K562 (cell line): Measurements from ENCODE around the gene RTF1. TPM values are rescaled to one million over a fixed set of nuclear protein-coding genes. Genes with fewer than 3 reads are reported as not detected.
A peak's percentile ranks its signal among the peaks of the same experiment; 100 is the strongest.

ENCODE experiments used
- BRD4 ChIP-seq: fragments of 200-600 bp; sonication (generic); IDR thresholded peaks from 2 replicates; pipeline ENCODE4 v1.6.1; 2017; ENCODE audit warnings: inconsistent platforms
- CXXC5 ChIP-seq: fragments of 250-450 bp; sonication (Bioruptor Pico); IDR thresholded peaks from 2 replicates; pipeline ENCODE4 v1.8.0; 2022; ENCODE audit warnings: inconsistent platforms, mild to moderate bottlenecking, moderate library complexity
- DIDO1 ChIP-seq: fragments of 450-650 bp; IDR thresholded peaks from 2 replicates; pipeline ENCODE4 v1.6.1; 2016; ENCODE audit warnings: low read depth, missing biosample characterization, missing genetic modification characterization
- EGR1 ChIP-seq: fragments of 450-650 bp; conservative IDR thresholded peaks from 2 replicates; pipeline ENCODE4 v1.6.1; 2017; ENCODE audit warnings: mild to moderate bottlenecking
- EP400 ChIP-seq: fragments of 450-650 bp; IDR thresholded peaks from 2 replicates; pipeline ENCODE4 v1.6.1; 2017; ENCODE audit warnings: antibody characterized with exemption, mild to moderate bottlenecking, moderate library complexity
- GATA2 ChIP-seq: sonication (generic); formaldehyde crosslinking; IDR thresholded peaks from 2 replicates; pipeline ENCODE4 v1.4.0; 2020; ENCODE audit warnings: mild to moderate bottlenecking, missing genetic modification reagents
- HMGN3 ChIP-seq: IDR thresholded peaks from 2 replicates; pipeline ENCODE4 v1.6.1; 2011; ENCODE audit warnings: borderline replicate concordance, low read depth, mild to moderate bottlenecking, mixed read lengths, low read length; ENCODE audit not compliant: insufficient read length; ENCODE audit errors: extremely low read depth
- JUNB ChIP-seq: fragments of 450-650 bp; formaldehyde crosslinking; conservative IDR thresholded peaks from 2 replicates; pipeline ENCODE4 v1.4.0; 2020; ENCODE audit warnings: mild to moderate bottlenecking
- KLF13 ChIP-seq: fragments of 450-650 bp; IDR thresholded peaks from 2 replicates; pipeline ENCODE4 v1.6.1; 2016; ENCODE audit warnings: missing genetic modification characterization, low read depth, mild to moderate bottlenecking, missing compliant biosample characterization, moderate library complexity, borderline replicate concordance
- KLF16 ChIP-seq: IDR thresholded peaks from 2 replicates; pipeline ENCODE4 v1.6.1; 2016; ENCODE audit warnings: antibody characterized with exemption
- MTA3 ChIP-seq: fragments of 450-650 bp; formaldehyde crosslinking; IDR thresholded peaks from 2 replicates; pipeline ENCODE4 v1.6.1; 2017; ENCODE audit warnings: mild to moderate bottlenecking, borderline replicate concordance
- RBM15 ChIP-seq: fragments of 200-400 bp; formaldehyde crosslinking; IDR thresholded peaks from 2 replicates; pipeline ENCODE4 v1.6.1; 2018; ENCODE audit warnings: mild to moderate bottlenecking, low read length, moderate library complexity; ENCODE audit not compliant: insufficient read depth
- SNIP1 ChIP-seq: fragments of 450-650 bp; IDR thresholded peaks from 2 replicates; pipeline ENCODE4 v1.7.1; 2017; ENCODE audit warnings: low read depth, mild to moderate bottlenecking
- TARDBP ChIP-seq: fragments of 450-650 bp; IDR thresholded peaks from 2 replicates; pipeline ENCODE4 v1.6.1; 2016
- TSC22D4 ChIP-seq: fragments of 450-650 bp; IDR thresholded peaks from 2 replicates; pipeline ENCODE4 v1.6.1; 2016; ENCODE audit warnings: missing genetic modification characterization, missing biosample characterization, control low read depth
- ZC3H11A ChIP-seq: IDR thresholded peaks from 2 replicates; pipeline ENCODE4 v1.6.1; 2012; ENCODE audit warnings: low read depth, low read length, improper control_type of control experiment
- ZNF174 ChIP-seq: fragments of 250-450 bp; sonication (Bioruptor Pico); IDR thresholded peaks from 2 replicates; pipeline ENCODE4 v1.4.0; 2020; ENCODE audit warnings: mild to moderate bottlenecking
- ZNF280A ChIP-seq: fragments of 450-650 bp; IDR thresholded peaks from 2 replicates; pipeline ENCODE4 v1.6.1; 2018; ENCODE audit warnings: mild to moderate bottlenecking, low read depth; ENCODE audit not compliant: partially characterized antibody
- ZNF311 ChIP-seq: fragments of 250-450 bp; sonication (Bioruptor Pico); IDR thresholded peaks from 2 replicates; pipeline ENCODE4 v1.4.0; 2020; ENCODE audit warnings: mild to moderate bottlenecking, moderate library complexity
- ZNF436 ChIP-seq: fragments of 250-450, 450-650 bp; sonication (Bioruptor Pico); formaldehyde crosslinking; IDR thresholded peaks from 2 replicates; pipeline ENCODE4 v1.7.0; 2020; ENCODE audit warnings: mild to moderate bottlenecking
- ZNF75A ChIP-seq: fragments of 450-650 bp; formaldehyde crosslinking; IDR thresholded peaks from 2 replicates; pipeline ENCODE4 v1.4.0; 2020; ENCODE audit warnings: mild to moderate bottlenecking
- polyA plus RNA-seq, 8 experiments: library from polyadenylated mRNA; depleted of rRNA in 4 of 8; stranded (reverse) in 5 of 8; unstranded in 3 of 8; fragments of >200 nt; fragmentation: Nextera tagmentation in 2 of 8; fragmentation: Illumina TruSeq in 1 of 8; extraction: Ambion mirVana in 2 of 8; extraction: Trizol in 1 of 8; gene quantifications; 2 replicates each; pipeline versions ENCODE4 v1.2.1 to v1.2.3, GENCODE V29; 2011 to 2014; ENCODE audit warnings: inconsistent platforms in 1 of 8, missing spikeins in 1 of 8
- total RNA-seq, 7 experiments: library from RNA; depleted of rRNA in 6 of 7; stranded (reverse); fragments of >200 nt in 6 of 7; fragmentation: Illumina TruSeq in 2 of 7; extraction: Trizol in 2 of 7; gene quantifications; 2 replicates each; pipeline versions ENCODE4 v1.2.1 to v1.2.3, GENCODE V29; 2011 to 2021; ENCODE audit warnings: low replicate concordance in 1 of 7
- TF ChIP-seq, protein P1 (sequence below): sonication (generic); formaldehyde crosslinking; IDR thresholded peaks from 2 replicates; pipeline ENCODE4 v1.5.0; 2020; ENCODE audit warnings: missing genetic modification reagents
- TF ChIP-seq, protein P2 (sequence below): sonication (generic); formaldehyde crosslinking; IDR thresholded peaks from 2 replicates; pipeline ENCODE4 v1.9.0; 2022; ENCODE audit warnings: mild to moderate bottlenecking, missing genetic modification reagents
- TF ChIP-seq, protein P3 (sequence below): fragments of 450-650 bp; IDR thresholded peaks from 2 replicates; pipeline ENCODE4 v1.6.1; 2016; ENCODE audit warnings: borderline replicate concordance

RTF1 gene
- total and polyA plus RNA-seq, 9 of the 15 experiments (the other 6 are each of a cell fraction or from before 2014, with no cell fraction given) = 7.6 to 69.5 (median 31.5) TPM

DNA sequence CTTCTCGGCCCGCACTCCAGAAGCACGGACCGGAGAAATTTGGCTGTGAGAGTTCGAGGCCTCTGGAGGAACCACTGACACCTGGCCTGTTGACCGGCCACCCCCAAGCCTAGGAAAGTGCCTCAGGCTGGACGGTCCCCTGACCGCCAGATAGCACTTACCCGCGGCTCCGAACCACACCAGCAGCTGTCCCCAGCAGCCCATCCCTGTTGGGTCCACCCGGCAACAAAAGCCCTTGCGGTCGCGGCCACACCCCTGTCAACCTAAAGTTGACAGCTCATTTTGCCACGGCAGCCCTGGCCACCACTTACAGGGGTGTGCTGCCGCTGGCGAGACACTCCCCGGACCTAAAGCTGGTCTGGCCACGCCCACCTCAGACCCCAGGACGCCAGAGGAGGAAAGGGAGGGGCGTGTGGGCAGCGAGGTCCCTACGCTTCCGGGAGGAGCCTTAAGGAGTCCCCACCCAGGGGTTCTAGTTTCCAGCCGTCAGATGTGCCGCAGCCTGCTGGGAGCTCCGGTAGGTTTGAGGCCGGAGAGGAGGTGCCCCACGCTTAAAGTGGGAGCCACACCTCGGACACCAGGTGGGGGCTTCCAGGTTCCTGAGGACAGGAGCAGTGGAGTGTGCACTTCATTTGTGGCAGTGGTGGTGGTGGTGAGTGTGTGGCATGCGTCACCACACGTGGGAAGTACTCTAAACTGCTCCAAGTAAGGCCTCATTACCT, 96.8 kb downstream of the RTF1 start, which contains the start of gene LTK (continued):
- no peak for TF ChIP-seq TSC22D4
- TF ChIP-seq, protein P1, sequence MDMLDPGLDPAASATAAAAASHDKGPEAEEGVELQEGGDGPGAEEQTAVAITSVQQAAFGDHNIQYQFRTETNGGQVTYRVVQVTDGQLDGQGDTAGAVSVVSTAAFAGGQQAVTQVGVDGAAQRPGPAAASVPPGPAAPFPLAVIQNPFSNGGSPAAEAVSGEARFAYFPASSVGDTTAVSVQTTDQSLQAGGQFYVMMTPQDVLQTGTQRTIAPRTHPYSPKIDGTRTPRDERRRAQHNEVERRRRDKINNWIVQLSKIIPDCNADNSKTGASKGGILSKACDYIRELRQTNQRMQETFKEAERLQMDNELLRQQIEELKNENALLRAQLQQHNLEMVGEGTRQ (CRISPR knock-in tag) = no peak
- peak; percentile 63; the same call in 1 of the 2 replicates for TF ChIP-seq MTA3
- TF ChIP-seq ZNF280A = no peak
- TF ChIP-seq ZNF75A (CRISPR knock-in tag) = no peak
- no peak for TF ChIP-seq RBM15
- TF ChIP-seq GATA2 (CRISPR knock-in tag) = 0 out of 2 replicates have a peak, but pooled peaks have one; percentile 12
- TF ChIP-seq TARDBP = no peak; the same call in 1 of the 2 replicates
- TF ChIP-seq KLF13 (tag) = peak; percentile 76; the same call in 1 of the 2 replicates
- 0 out of 2 replicates have a peak, but pooled peaks have one; percentile 49 for TF ChIP-seq CXXC5
- no peak for TF ChIP-seq ZNF436 (CRISPR knock-in tag)
- TF ChIP-seq JUNB (CRISPR knock-in tag) = no peak
- TF ChIP-seq, protein P2, sequence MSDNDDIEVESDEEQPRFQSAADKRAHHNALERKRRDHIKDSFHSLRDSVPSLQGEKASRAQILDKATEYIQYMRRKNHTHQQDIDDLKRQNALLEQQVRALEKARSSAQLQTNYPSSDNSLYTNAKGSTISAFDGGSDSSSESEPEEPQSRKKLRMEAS (CRISPR knock-in tag) = peak; percentile 33; the same call in 1 of the 2 replicates
- no peak for TF ChIP-seq ZNF174
- TF ChIP-seq SNIP1 = no peak
- no peak for TF ChIP-seq KLF16
- peak; percentile 42; the same call in 1 of the 2 replicates for TF ChIP-seq EGR1
- TF ChIP-seq ZC3H11A = no peak
- TF ChIP-seq ZNF311 (CRISPR knock-in tag) = no peak
- TF ChIP-seq HMGN3 = peak; percentile 36
- TF ChIP-seq, protein P3, sequence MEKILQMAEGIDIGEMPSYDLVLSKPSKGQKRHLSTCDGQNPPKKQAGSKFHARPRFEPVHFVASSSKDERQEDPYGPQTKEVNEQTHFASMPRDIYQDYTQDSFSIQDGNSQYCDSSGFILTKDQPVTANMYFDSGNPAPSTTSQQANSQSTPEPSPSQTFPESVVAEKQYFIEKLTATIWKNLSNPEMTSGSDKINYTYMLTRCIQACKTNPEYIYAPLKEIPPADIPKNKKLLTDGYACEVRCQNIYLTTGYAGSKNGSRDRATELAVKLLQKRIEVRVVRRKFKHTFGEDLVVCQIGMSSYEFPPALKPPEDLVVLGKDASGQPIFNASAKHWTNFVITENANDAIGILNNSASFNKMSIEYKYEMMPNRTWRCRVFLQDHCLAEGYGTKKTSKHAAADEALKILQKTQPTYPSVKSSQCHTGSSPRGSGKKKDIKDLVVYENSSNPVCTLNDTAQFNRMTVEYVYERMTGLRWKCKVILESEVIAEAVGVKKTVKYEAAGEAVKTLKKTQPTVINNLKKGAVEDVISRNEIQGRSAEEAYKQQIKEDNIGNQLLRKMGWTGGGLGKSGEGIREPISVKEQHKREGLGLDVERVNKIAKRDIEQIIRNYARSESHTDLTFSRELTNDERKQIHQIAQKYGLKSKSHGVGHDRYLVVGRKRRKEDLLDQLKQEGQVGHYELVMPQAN = no peak; the same call in 1 of the 2 replicates
- peak; percentile 56 for TF ChIP-seq EP400
- no peak for TF ChIP-seq BRD4
- no peak for TF ChIP-seq DIDO1 (tag)
